ENCODE results near the gene MAGEE2.
"Not testable (repeated sequence)": the region's sequence is repeated elsewhere in the genome, so short reads cannot be mapped to it uniquely, and the experiment has no call there.

Gene MAGEE2, protein sequence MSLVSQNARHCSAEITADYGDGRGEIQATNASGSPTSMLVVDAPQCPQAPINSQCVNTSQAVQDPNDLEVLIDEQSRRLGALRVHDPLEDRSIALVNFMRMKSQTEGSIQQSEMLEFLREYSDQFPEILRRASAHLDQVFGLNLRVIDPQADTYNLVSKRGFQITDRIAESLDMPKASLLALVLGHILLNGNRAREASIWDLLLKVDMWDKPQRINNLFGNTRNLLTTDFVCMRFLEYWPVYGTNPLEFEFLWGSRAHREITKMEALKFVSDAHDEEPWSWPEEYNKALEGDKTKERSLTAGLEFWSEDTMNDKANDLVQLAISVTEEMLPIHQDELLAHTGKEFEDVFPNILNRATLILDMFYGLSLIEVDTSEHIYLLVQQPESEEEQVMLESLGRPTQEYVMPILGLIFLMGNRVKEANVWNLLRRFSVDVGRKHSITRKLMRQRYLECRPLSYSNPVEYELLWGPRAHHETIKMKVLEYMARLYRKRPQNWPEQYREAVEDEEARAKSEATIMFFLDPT

DNA sequence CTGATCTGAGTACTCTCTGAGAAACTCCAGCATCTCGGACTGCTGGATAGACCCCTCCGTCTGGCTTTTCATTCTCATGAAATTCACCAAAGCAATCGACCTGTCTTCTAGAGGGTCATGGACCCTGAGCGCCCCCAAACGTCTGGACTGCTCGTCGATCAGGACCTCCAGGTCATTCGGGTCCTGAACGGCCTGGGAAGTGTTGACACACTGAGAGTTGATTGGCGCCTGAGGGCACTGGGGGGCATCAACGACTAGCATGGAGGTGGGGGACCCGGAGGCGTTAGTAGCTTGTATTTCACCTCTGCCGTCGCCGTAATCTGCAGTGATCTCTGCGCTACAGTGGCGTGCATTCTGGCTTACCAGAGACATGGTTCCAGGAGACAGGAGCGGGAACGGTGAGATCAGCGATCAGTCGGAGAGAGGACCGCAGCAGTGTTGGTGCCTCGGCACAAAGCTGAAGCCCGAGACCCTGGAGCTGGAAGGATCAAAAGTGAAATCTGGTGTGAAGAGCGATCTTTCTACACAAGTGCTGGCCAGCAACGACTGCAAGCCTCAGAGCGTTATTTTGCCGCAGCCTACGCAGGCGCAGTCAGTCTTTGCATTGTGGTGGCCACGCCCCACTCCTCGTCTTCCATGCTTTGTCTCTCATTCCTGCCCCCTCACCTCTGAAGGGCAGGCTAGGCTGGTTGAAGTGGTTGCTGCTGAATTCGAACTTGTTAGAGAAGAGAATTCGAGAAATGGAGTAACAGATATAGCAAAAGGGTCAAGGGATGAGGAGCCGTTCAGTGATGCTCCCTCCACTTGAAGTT, at the start of gene MAGEE2:
Gene MAGEE2, minus strand, starts transcription at position 575 of the 812 bp plus-strand sequence. Its CDS starts 203 bp downstream, at position 372.
- DNase-seq, result no peak

DNA sequence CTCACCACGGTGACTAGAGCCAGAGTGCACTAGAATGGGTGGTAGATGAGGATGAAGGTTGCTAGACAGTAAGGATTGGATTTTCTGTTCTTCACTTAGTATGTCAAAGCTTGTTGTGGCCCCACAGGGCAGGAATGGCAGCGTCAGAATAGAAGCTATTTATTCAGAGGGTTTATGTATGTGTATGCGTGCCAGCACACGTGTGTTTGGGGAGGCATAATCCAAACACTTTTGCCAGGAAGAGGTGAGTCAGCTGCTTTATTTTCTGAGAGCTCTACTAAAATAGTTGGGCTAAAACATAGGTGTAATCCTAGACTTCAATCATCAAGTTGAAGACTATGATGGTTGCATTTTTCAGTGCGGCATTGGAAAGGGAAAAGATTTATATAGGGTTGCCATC, 1.2 kb upstream of the MAGEE2 start:
- no peak for DNase-seq

DNA sequence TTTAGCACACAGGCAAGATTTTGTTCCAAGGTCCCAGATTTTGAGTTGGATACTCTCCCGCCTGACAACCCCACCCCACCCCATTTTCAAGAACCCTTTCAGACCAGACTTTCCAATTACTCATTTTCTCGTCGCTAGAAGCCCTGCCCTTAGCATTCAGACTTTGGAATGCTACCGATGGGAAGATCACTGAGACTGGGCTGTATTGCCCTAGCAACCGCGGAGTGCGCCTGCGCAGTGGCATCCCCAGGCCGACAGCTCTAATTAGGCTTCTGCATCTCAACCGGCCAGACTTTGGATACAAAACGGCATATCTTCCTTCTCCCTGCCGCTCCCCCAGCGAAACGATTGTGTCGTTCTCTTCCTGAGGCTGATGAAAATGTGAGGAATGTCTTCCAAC, 3.4 kb downstream of the MAGEE2 start:
- no peak for DNase-seq

DNA sequence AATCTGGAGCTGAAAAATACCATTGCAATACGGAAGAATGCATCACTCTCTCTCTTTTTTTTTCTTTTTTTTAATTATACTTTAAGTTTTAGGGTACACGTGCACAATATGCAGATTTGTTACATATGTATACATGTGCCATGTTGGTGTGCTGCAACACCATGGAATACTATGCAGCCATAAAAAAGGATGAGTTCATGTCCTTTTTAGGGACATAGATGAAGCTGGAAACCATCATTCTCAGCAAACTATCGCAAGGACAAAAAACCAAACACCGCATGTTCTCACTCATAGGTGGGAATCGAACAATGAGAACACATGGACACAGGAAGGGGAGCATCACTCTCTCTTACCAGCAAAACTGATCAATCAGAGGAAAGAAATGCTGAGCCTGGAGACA, 17.0 kb downstream of the MAGEE2 start:
- not testable (repeated sequence) for DNase-seq

DNA sequence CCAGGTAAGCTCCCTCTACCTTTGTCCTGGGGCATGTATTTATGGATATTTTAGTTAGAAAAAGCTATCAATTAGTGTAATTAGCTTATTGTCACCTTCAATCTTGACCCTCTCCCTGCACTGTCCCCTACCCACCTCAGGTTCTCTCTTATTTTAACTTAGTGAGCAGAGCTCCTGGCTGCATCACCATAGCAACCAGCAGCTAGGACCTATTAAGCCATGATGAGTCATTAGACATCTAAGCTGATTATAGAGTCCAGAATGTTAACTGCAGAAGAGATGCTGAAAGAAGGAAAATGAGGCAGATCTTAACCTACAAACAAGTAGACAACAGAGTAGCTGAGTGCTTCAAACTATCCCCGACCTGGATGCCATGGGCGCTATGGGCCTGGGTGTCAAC, 36.6 kb downstream of the MAGEE2 start:
- DNase-seq, result no peak

DNA sequence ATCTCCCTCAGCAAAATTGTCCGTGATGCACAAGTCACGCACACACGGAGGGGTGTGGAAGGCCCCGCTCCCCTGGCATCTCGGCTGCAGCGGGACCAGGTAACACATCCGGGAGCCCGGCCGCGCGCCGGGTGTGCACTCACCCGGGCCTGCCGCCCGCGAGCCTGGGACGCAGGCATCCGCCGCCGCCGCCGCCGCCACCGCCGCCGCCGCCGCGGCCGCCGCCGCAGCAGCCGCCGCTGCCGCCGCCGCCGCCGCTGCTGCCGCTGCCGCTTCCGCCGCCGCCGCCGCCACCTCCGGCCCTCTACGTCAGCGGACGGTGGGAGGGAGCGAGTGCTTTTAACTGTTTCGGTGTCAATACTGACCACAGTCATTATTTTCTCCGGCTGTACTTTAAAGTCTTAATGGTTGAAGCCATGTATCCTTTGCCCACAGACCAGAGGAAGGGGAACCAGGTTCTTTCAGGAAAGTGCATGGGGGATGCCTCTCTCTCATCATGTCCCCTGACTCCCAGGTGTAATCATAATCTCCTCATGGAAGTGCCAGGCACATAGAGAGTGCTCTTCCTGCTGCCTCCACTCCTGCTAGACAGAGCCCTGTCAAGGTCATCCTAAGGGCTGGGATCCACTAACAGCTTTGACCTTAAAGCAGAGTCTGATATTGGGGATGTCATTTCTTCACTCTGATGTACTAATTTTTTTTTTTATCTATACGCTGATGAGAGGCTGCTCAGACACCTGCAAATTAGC, 38.0 kb downstream of the MAGEE2 start:
- DNase-seq, result no peak
